ENCODE measurements around the gene ADAMTS7. TPM values are rescaled to one million over a fixed set of nuclear protein-coding genes. Genes with fewer than 3 reads are reported as not detected.
"Not testable (repeated sequence)": the region's sequence is repeated elsewhere in the genome, so short reads cannot be mapped to it uniquely, and the experiment has no call there.

ADAMTS7 gene
- total RNA-seq, 1 donor from 2014 or later: 25.5 TPM

- H3K9me3 ChIP-seq (ENCODE audit: insufficient read depth, low read depth, low read length); DNase-seq (ENCODE audit: low read depth); H3K36me3 ChIP-seq (ENCODE audit: insufficient read depth, low read length); FAIRE-seq; H4K20me1 ChIP-seq (ENCODE audit: insufficient read depth, low read length); H3K4me1 ChIP-seq (ENCODE audit: insufficient read depth, low read length); H3K27me3 ChIP-seq (ENCODE audit: insufficient read depth, low read length); H3K9me3 Mint-ChIP-seq (ENCODE audit: unreplicated experiment); H3K4me3 Mint-ChIP-seq (ENCODE audit: unreplicated experiment); H3K4me3 ChIP-seq (ENCODE audit: insufficient read depth, low read depth, low read length); H3K27me3 Mint-ChIP-seq (ENCODE audit: low read depth, unreplicated experiment); H3K4me2 ChIP-seq (ENCODE audit: low read length); H3K9ac ChIP-seq (ENCODE audit: low read length); H2AFZ ChIP-seq (ENCODE audit: low read depth, low read length); H3K27ac ChIP-seq (ENCODE audit: low read depth, low read length); H3K4me1 Mint-ChIP-seq (ENCODE audit: low read depth, unreplicated experiment); H3K36me3 Mint-ChIP-seq (ENCODE audit: low read depth, unreplicated experiment); H3K79me2 ChIP-seq (ENCODE audit: insufficient read depth, low read length); H3K27ac Mint-ChIP-seq (ENCODE audit: unreplicated experiment): not testable (repeated sequence)
Observed at GRCh38 chr15:78764340-78765153, 46.7 kb downstream of the ADAMTS7 start.

- Mint-ChIP-seq H3K36me3 (ENCODE audit: low read depth, unreplicated experiment) (peaks cover 3% of the 10 kb centered on the region), H3K4me1 (ENCODE audit: low read depth, unreplicated experiment) (peaks cover 5% of the 10 kb centered on the region), H3K9me3 (ENCODE audit: unreplicated experiment) (no peaks in the 10 kb centered on the region), H3K27me3 (ENCODE audit: low read depth, unreplicated experiment) (no peaks in the 10 kb centered on the region), H3K27ac (ENCODE audit: unreplicated experiment) (no peak overlapping the region), H3K4me3 (ENCODE audit: unreplicated experiment) (no peak overlapping the region)
- Histone ChIP-seq H3K9ac (ENCODE audit: low read length) (no peak overlapping the region), H3K27me3 (ENCODE audit: insufficient read depth, low read length) (no peaks in the 10 kb centered on the region), H3K4me1 (ENCODE audit: insufficient read depth, low read length) (no peaks in the 10 kb centered on the region), H3K79me2 (ENCODE audit: insufficient read depth, low read length) (no peaks in the 10 kb centered on the region), H2AFZ (ENCODE audit: low read depth, low read length) (no peak overlapping the region), H4K20me1 (ENCODE audit: insufficient read depth, low read length) (no peaks in the 10 kb centered on the region), H3K4me3 (ENCODE audit: insufficient read depth, low read depth, low read length) (no peak overlapping the region), H3K27ac (ENCODE audit: low read depth, low read length) (no peak overlapping the region), H3K9me3 (ENCODE audit: insufficient read depth, low read depth, low read length) (no peaks in the 10 kb centered on the region), H3K4me2 (ENCODE audit: low read length) (no peak overlapping the region), H3K36me3 (ENCODE audit: insufficient read depth, low read length) (no peaks in the 10 kb centered on the region)
- no peak for TF ChIP-seq EZH2 (IDR thresholded peaks at IDR 0.05; ENCODE audit: insufficient read depth, low read length)
- no peak for TF ChIP-seq CTCF (IDR thresholded peaks at IDR 0.05; ENCODE audit: insufficient read depth, low read depth, low read length)
- FAIRE-seq (no peak), DNase-seq (ENCODE audit: low read depth) (no peak)
Observed at GRCh38 chr15:78763796-78764241, 47.4 kb downstream of the ADAMTS7 start.

- no peaks in the 10 kb centered on the region for H3K27me3 Mint-ChIP-seq (ENCODE audit: low read depth, unreplicated experiment)
- no peak overlapping the region for H3K4me3 ChIP-seq (ENCODE audit: insufficient read depth, low read depth, low read length)
- no peak overlapping the region for H2AFZ ChIP-seq (ENCODE audit: low read depth, low read length)
- H3K4me1 ChIP-seq (ENCODE audit: insufficient read depth, low read length): no peaks in the 10 kb centered on the region
- H3K9ac ChIP-seq (ENCODE audit: low read length): no peak overlapping the region
- no peak for DNase-seq (ENCODE audit: low read depth)
- FAIRE-seq: no peak
- H3K9me3 ChIP-seq (ENCODE audit: insufficient read depth, low read depth, low read length): no peaks in the 10 kb centered on the region
- no peak overlapping the region for H3K4me2 ChIP-seq (ENCODE audit: low read length)
- H3K27me3 ChIP-seq (ENCODE audit: insufficient read depth, low read length): no peaks in the 10 kb centered on the region
- H3K9me3 Mint-ChIP-seq (ENCODE audit: unreplicated experiment): no peaks in the 10 kb centered on the region
- no peak overlapping the region for H3K27ac Mint-ChIP-seq (ENCODE audit: unreplicated experiment)
- peaks cover 3% of the 10 kb centered on the region for H3K36me3 Mint-ChIP-seq (ENCODE audit: low read depth, unreplicated experiment)
- no peaks in the 10 kb centered on the region for H3K36me3 ChIP-seq (ENCODE audit: insufficient read depth, low read length)
- TF ChIP-seq EZH2 (IDR thresholded peaks at IDR 0.05; ENCODE audit: insufficient read depth, low read length) (no peak), CTCF (IDR thresholded peaks at IDR 0.05; ENCODE audit: insufficient read depth, low read depth, low read length) (no peak)
- no peak overlapping the region for H3K4me3 Mint-ChIP-seq (ENCODE audit: unreplicated experiment)
- no peaks in the 10 kb centered on the region for H3K79me2 ChIP-seq (ENCODE audit: insufficient read depth, low read length)
- no peaks in the 10 kb centered on the region for H4K20me1 ChIP-seq (ENCODE audit: insufficient read depth, low read length)
- peaks cover 5% of the 10 kb centered on the region for H3K4me1 Mint-ChIP-seq (ENCODE audit: low read depth, unreplicated experiment)
- H3K27ac ChIP-seq (ENCODE audit: low read depth, low read length): no peak overlapping the region
Observed at GRCh38 chr15:78762985-78763795, 48.1 kb downstream of the ADAMTS7 start.

GRCh38 chr15:78762386-78762961 lies 48.8 kb downstream of the ADAMTS7 start:
- not testable (repeated sequence) for H3K4me3 Mint-ChIP-seq (ENCODE audit: unreplicated experiment); H3K27ac ChIP-seq (ENCODE audit: low read depth, low read length); H4K20me1 ChIP-seq (ENCODE audit: insufficient read depth, low read length); H3K4me1 ChIP-seq (ENCODE audit: insufficient read depth, low read length); H2AFZ ChIP-seq (ENCODE audit: low read depth, low read length); DNase-seq (ENCODE audit: low read depth); H3K9ac ChIP-seq (ENCODE audit: low read length); H3K4me3 ChIP-seq (ENCODE audit: insufficient read depth, low read depth, low read length); H3K36me3 ChIP-seq (ENCODE audit: insufficient read depth, low read length); H3K36me3 Mint-ChIP-seq (ENCODE audit: low read depth, unreplicated experiment); H3K27me3 Mint-ChIP-seq (ENCODE audit: low read depth, unreplicated experiment); H3K9me3 Mint-ChIP-seq (ENCODE audit: unreplicated experiment); FAIRE-seq; H3K27me3 ChIP-seq (ENCODE audit: insufficient read depth, low read length); H3K4me1 Mint-ChIP-seq (ENCODE audit: low read depth, unreplicated experiment); H3K79me2 ChIP-seq (ENCODE audit: insufficient read depth, low read length); H3K9me3 ChIP-seq (ENCODE audit: insufficient read depth, low read depth, low read length); H3K4me2 ChIP-seq (ENCODE audit: low read length); H3K27ac Mint-ChIP-seq (ENCODE audit: unreplicated experiment)
